ENCODE data around the gene SRXN1.

Gene SRXN1

DNA sequence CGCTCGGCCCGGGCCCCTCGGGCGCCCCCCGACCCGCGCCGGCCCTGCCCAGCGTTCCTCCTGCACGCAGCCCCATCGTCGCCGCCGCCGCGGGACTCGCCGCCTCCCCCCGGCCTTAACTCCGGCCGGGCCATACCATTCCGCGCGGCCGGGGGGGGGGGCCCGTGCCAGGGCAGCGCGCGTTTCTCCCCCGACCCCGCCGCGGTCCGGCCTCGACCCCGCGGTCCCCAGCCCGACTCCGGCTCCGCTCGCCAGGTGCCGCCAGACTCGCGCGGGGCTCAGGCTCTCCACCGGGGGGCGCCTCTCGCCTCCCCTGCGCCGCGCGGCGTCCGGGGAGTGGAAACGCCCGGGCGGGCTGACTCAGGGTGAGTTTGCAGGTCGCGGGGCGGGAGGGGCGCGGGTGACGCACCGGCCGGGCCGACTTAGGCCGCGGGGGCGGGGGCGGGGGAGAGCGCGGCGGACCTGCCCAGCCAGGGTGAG lies at the start of gene SRXN1:
TSS of gene SRXN1 (minus strand) at position 91 of the 480 bp plus-strand sequence. CDS start at position 76, 15 bp downstream.
- H3K27ac ChIP-seq, result peak within 1 kb of the TSS; percentile 59
- H3K9me3 ChIP-seq (ENCODE audit: severe bottlenecking), result no peaks in the 10 kb centered on the region
- H3K36me3 ChIP-seq, result peaks cover 21% of the 10 kb centered on the region
- TF ChIP-seq, protein P1, sequence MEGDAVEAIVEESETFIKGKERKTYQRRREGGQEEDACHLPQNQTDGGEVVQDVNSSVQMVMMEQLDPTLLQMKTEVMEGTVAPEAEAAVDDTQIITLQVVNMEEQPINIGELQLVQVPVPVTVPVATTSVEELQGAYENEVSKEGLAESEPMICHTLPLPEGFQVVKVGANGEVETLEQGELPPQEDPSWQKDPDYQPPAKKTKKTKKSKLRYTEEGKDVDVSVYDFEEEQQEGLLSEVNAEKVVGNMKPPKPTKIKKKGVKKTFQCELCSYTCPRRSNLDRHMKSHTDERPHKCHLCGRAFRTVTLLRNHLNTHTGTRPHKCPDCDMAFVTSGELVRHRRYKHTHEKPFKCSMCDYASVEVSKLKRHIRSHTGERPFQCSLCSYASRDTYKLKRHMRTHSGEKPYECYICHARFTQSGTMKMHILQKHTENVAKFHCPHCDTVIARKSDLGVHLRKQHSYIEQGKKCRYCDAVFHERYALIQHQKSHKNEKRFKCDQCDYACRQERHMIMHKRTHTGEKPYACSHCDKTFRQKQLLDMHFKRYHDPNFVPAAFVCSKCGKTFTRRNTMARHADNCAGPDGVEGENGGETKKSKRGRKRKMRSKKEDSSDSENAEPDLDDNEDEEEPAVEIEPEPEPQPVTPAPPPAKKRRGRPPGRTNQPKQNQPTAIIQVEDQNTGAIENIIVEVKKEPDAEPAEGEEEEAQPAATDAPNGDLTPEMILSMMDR (IDR thresholded peaks at IDR 0.05; ENCODE audit: low read depth, low read length), result peak; percentile 79
- DNase-seq, result peak; percentile 92
- H3K27me3 ChIP-seq (ENCODE audit: insufficient read depth, low read depth, severe bottlenecking), result no peaks in the 10 kb centered on the region
- H3K4me3 ChIP-seq (ENCODE audit: low read depth, low read length), result peak within 1 kb of the TSS; percentile 51

DNA sequence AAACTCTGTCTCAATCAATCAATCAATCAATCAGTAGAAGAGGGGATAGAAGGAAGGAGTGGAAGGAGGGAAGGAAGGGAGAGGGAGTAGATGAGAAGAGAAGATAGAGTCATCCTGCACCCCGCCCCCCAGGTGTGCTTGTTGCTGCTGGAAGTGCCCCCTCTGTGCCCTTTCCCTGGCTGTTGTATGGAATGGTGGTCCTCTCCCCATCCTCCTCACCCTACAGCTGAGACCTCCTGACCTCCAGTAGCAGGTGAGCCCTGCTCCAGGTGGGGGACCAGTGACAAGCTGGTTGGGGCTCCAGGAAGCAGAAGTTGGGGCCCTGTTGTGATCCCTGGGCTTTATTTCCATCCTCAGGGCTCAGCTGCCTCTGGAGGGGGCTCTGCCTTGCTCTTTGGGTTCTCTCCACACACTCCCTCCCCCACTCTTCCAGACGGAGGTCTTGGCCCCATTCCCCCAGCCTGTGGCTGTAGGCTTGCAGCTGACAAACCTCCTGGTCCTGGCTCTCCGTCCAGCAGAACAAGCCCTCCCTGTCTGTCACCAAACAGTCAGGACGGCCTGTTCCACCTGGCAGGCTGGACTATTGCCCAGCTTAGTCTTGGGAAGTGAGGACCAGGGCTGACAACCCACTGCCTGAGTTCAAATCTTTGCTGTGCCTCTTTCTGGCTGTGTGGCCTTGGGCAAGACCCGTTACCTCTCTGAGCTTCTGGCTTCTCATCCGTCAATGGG lies 48.6 kb upstream of the SRXN1 start:
- Histone ChIP-seq H3K9me3 (ENCODE audit: severe bottlenecking) (no peaks in the 10 kb centered on the region), H3K36me3 (no peaks in the 10 kb centered on the region), H3K4me3 (ENCODE audit: low read depth, low read length) (no peak overlapping the region), H3K27me3 (ENCODE audit: insufficient read depth, low read depth, severe bottlenecking) (no peaks in the 10 kb centered on the region), H3K27ac (no peak overlapping the region)
- TF ChIP-seq, protein P1 (IDR thresholded peaks at IDR 0.05; ENCODE audit: low read depth, low read length), result no peak
- no peak for DNase-seq

DNA sequence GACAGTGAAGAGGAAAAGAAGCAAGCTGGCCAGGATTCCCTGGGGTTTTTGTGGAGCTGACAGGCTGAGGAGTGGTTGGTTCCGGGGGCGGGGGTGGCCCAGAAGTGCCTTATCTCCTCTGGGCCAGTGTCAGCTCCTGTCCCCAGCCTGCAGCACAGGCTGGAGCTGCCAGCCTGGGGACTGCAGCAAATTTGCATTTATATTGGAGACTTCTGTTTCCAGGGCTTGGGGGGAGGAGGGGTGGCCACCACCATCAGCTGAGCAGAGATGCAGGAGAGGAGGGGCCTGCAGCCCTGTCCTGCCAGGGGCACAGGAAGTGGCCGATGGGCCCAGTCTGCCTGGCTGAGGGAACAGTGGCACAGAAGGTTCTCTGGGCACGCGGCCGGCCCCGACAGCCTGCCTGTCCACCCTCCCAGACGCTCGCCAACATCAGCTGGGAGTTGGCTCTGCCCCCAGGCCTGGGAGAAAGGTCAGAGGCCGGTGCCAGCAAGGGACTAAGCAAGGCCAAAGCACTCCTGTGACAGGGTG lies 46.9 kb upstream of the SRXN1 start:
- Histone ChIP-seq H3K27ac (no peak overlapping the region), H3K4me3 (ENCODE audit: low read depth, low read length) (no peak overlapping the region), H3K27me3 (ENCODE audit: insufficient read depth, low read depth, severe bottlenecking) (no peaks in the 10 kb centered on the region), H3K9me3 (ENCODE audit: severe bottlenecking) (no peaks in the 10 kb centered on the region), H3K36me3 (no peaks in the 10 kb centered on the region)
- no peak for DNase-seq
- TF ChIP-seq, protein P1 (IDR thresholded peaks at IDR 0.05; ENCODE audit: low read depth, low read length), result no peak

DNA sequence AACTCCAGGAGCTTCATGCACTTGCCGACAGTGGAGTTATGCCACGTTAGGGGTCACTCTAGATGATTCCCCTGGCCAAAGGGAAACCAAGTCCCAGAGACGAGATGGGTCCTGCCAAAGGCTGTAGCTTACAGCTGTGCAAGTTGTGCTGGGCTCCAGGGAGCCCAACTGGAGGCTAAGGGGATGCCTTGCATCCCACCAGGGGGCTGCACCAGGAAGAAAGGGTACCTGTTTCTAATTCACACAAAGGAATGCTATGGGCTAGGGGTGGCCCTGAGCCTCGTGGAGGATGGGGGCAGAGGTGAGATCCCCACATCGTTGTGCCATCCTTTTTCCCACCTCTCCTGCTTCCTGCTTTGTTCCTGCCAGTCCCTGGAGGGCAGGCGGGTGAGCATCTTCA lies 46.3 kb upstream of the SRXN1 start:
- Histone ChIP-seq H3K4me3 (ENCODE audit: low read depth, low read length) (no peak overlapping the region), H3K27ac (no peak overlapping the region), H3K9me3 (ENCODE audit: severe bottlenecking) (no peaks in the 10 kb centered on the region), H3K36me3 (no peaks in the 10 kb centered on the region), H3K27me3 (ENCODE audit: insufficient read depth, low read depth, severe bottlenecking) (no peaks in the 10 kb centered on the region)
- TF ChIP-seq, protein P1 (IDR thresholded peaks at IDR 0.05; ENCODE audit: low read depth, low read length), result no peak
- DNase-seq, result no peak

DNA sequence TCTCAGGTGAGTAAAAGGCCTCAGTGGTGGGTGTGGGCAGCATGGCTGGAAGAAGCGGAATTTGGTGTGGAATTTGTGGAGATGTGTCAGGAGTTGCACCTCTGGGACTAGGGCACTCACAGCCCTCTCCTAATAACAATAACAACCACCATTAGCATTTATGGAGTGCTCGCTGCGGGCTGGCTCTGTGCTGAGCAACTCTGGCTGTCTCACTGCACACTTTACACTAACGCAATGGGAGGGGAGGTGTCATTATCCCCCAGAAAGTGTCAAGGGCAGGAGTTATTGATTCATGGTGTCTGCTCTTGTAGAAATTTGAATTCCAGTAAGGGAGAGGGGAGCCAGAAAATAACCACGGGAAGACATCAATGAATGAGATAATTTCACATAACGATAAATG lies 45.3 kb upstream of the SRXN1 start:
- H3K27ac ChIP-seq, result no peak overlapping the region
- no peak overlapping the region for H3K4me3 ChIP-seq (ENCODE audit: low read depth, low read length)
- no peaks in the 10 kb centered on the region for H3K27me3 ChIP-seq (ENCODE audit: insufficient read depth, low read depth, severe bottlenecking)
- no peaks in the 10 kb centered on the region for H3K9me3 ChIP-seq (ENCODE audit: severe bottlenecking)
- H3K36me3 ChIP-seq, result no peaks in the 10 kb centered on the region
- TF ChIP-seq, protein P1 (IDR thresholded peaks at IDR 0.05; ENCODE audit: low read depth, low read length), result no peak
- no peak for DNase-seq
